Astrocyte (in vitro differentiated cells and primary cell): ENCODE measurements around the gene CREB5. TPM values are rescaled to one million over a fixed set of nuclear protein-coding genes. Genes with fewer than 3 reads are reported as not detected.

ENCODE experiments used
- DNase-seq: peaks from one replicate; pipeline ENCODE4 v3.0.0-alpha.2; 2010; ENCODE audit warnings: low read depth
- FAIRE-seq: peaks from 2 replicates; lab custom pipeline; 2011; peaks lifted over from hg19 to GRCh38; lab: Jason Lieb, UNC
- H2AFZ ChIP-seq: 2 replicates; pipeline ENCODE4 v1.6.0; 2012; ENCODE audit warnings: low read depth, low read length, inconsistent platforms
- H3K27ac ChIP-seq: 2 replicates; pipeline ENCODE4 v1.5.1; 2011; ENCODE audit warnings: low read depth, low read length, inconsistent platforms
- H3K27me3 ChIP-seq: 2 replicates; pipeline ENCODE4 v1.6.0; 2011; ENCODE audit warnings: low read length, inconsistent platforms; ENCODE audit not compliant: insufficient read depth
- H3K36me3 ChIP-seq: 2 replicates; pipeline ENCODE4 v1.5.1; 2011; ENCODE audit warnings: low read length, inconsistent platforms; ENCODE audit not compliant: insufficient read depth
- H3K4me1 ChIP-seq: 2 replicates; pipeline ENCODE4 v1.5.1; 2011; ENCODE audit warnings: low read length, inconsistent platforms; ENCODE audit not compliant: insufficient read depth
- H3K4me2 ChIP-seq: 2 replicates; pipeline ENCODE4 v1.6.0; 2012; ENCODE audit warnings: low read length, inconsistent platforms
- H3K4me3 ChIP-seq: 2 replicates; pipeline ENCODE4 v1.5.1; 2011; ENCODE audit warnings: low read depth, mild to moderate bottlenecking, low read length, inconsistent platforms; ENCODE audit not compliant: insufficient read depth
- H3K79me2 ChIP-seq: 2 replicates; pipeline ENCODE4 v1.6.0; 2012; ENCODE audit warnings: mild to moderate bottlenecking, low read length, inconsistent platforms; ENCODE audit not compliant: insufficient read depth
- H3K9ac ChIP-seq: 2 replicates; pipeline ENCODE4 v1.6.0; 2012; ENCODE audit warnings: mild to moderate bottlenecking, low read length, inconsistent platforms
- H3K9me3 ChIP-seq: 2 replicates; pipeline ENCODE4 v1.5.1; 2012; ENCODE audit warnings: low read depth, mild to moderate bottlenecking, low read length, inconsistent platforms; ENCODE audit not compliant: insufficient read depth
- H4K20me1 ChIP-seq: 2 replicates; pipeline ENCODE4 v1.6.0; 2012; ENCODE audit warnings: low read length, inconsistent platforms; ENCODE audit not compliant: insufficient read depth
- H3K27ac Mint-ChIP-seq: one replicate; pipeline ENCODE4 v1.8.0; 2021; ENCODE audit warnings: mild to moderate bottlenecking, mixed read lengths; ENCODE audit not compliant: unreplicated experiment
- H3K27me3 Mint-ChIP-seq: one replicate; pipeline ENCODE4 v1.8.0; 2021; ENCODE audit warnings: low read depth, mixed read lengths; ENCODE audit not compliant: unreplicated experiment
- H3K36me3 Mint-ChIP-seq: one replicate; pipeline ENCODE4 v1.8.0; 2021; ENCODE audit warnings: low read depth, mixed read lengths; ENCODE audit not compliant: unreplicated experiment
- H3K4me1 Mint-ChIP-seq: one replicate; pipeline ENCODE4 v1.8.0; 2021; ENCODE audit warnings: low read depth, mixed read lengths; ENCODE audit not compliant: unreplicated experiment
- H3K4me3 Mint-ChIP-seq: one replicate; pipeline ENCODE4 v1.8.0; 2021; ENCODE audit warnings: mild to moderate bottlenecking, moderate library complexity, mixed read lengths; ENCODE audit not compliant: unreplicated experiment
- H3K9me3 Mint-ChIP-seq: one replicate; pipeline ENCODE4 v1.8.0; 2021; ENCODE audit warnings: mild to moderate bottlenecking, mixed read lengths; ENCODE audit not compliant: unreplicated experiment
- EZH2 ChIP-seq: IDR thresholded peaks from 2 replicates; pipeline ENCODE4 v1.6.1; 2012; ENCODE audit warnings: mild to moderate bottlenecking, low read length, inconsistent platforms; ENCODE audit not compliant: insufficient read depth
- total RNA-seq: library from RNA; stranded (reverse); gene quantifications from 2 replicates; pipeline ENCODE4 v1.2.1, GENCODE V29; 2021
- TF ChIP-seq, protein P1 (sequence below): IDR thresholded peaks from 2 replicates; pipeline ENCODE4 v1.5.1; 2011; ENCODE audit warnings: low read depth, mild to moderate bottlenecking, inconsistent platforms, low read length, moderate library complexity; ENCODE audit not compliant: insufficient read depth

The CREB5 gene
- total RNA-seq, 1 donor from 2014 or later, result 25.4 TPM

DNA sequence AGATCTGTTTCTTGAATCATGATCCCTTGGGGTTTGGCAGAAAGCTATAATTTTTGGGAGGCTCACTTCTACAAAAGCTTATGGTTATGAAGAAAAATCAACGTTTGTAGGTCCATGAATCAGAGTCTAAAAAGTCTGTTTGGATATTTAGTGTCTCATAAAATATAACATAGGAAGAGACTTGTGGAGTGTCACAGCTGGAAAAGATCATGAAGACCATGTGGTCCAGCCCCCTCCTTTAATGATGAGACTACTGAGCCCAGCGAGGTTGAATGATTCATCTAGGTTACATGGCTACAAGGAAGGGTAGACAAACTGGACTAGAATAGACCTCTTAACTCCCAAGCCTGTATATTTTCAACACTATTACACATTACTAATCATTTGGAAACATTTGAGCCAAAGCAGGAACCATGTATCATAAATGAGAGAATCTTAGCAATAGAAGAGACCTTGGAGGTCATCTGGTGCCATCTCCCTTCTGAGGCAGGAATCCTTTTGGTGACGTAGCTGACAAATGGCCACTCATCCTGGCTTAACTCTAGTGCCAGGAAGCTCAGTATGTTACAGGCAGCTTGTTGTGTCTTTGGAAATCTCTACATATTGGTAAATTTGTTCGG is 152.5 kb downstream of the CREB5 start:
- H3K27me3 ChIP-seq, result peaks cover 5% of the 10 kb centered on the region
- Mint-ChIP-seq H3K4me1 (no peaks in the 10 kb centered on the region), H3K27ac (no peak overlapping the region), H3K36me3 (peaks cover 4% of the 10 kb centered on the region), H3K4me3 (no peak overlapping the region), H3K27me3 (no peaks in the 10 kb centered on the region), H3K9me3 (peaks cover 7% of the 10 kb centered on the region)
- no peaks in the 10 kb centered on the region for H3K9me3 ChIP-seq
- DNase-seq (no peak), FAIRE-seq (no peak)
- H4K20me1 ChIP-seq, result no peaks in the 10 kb centered on the region
- no peak overlapping the region for H3K9ac ChIP-seq
- no peak overlapping the region for H3K4me3 ChIP-seq
- no peaks in the 10 kb centered on the region for H3K79me2 ChIP-seq
- TF ChIP-seq EZH2, result no peak
- TF ChIP-seq, protein P1, sequence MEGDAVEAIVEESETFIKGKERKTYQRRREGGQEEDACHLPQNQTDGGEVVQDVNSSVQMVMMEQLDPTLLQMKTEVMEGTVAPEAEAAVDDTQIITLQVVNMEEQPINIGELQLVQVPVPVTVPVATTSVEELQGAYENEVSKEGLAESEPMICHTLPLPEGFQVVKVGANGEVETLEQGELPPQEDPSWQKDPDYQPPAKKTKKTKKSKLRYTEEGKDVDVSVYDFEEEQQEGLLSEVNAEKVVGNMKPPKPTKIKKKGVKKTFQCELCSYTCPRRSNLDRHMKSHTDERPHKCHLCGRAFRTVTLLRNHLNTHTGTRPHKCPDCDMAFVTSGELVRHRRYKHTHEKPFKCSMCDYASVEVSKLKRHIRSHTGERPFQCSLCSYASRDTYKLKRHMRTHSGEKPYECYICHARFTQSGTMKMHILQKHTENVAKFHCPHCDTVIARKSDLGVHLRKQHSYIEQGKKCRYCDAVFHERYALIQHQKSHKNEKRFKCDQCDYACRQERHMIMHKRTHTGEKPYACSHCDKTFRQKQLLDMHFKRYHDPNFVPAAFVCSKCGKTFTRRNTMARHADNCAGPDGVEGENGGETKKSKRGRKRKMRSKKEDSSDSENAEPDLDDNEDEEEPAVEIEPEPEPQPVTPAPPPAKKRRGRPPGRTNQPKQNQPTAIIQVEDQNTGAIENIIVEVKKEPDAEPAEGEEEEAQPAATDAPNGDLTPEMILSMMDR, result no peak
- no peaks in the 10 kb centered on the region for H3K4me1 ChIP-seq
- no peak overlapping the region for H2AFZ ChIP-seq
- no peaks in the 10 kb centered on the region for H3K36me3 ChIP-seq
- H3K27ac ChIP-seq, result no peak overlapping the region
- H3K4me2 ChIP-seq, result no peak overlapping the region

DNA sequence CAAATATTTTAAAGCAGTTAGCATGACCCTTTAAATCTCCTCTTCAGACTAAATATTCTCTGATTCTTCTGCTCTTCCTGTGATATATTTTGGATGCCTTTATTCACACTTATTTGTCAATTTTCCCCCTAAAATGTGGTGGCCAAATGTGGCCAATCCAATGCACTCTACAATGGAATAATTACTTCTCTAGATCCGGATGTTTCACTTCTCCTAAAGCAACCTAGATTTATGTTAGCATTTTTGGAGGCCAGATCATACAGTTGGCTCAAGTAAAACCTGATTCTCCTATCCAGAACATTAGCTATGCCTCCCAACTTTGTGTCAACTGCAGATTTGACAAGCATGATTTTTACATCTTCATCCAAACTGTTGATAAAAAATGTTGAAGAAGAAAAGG is 153.7 kb downstream of the CREB5 start:
- H3K4me3 Mint-ChIP-seq, result no peak overlapping the region
- no peaks in the 10 kb centered on the region for H3K36me3 Mint-ChIP-seq
- FAIRE-seq, result no peak

More for the DNA sequence above, 153.7 kb downstream of the CREB5 start:
- Histone ChIP-seq H3K4me1 (peaks cover 4% of the 10 kb centered on the region), H3K36me3 (no peaks in the 10 kb centered on the region), H4K20me1 (no peaks in the 10 kb centered on the region), H3K9ac (no peak overlapping the region), H2AFZ (no peak overlapping the region), H3K9me3 (no peaks in the 10 kb centered on the region), H3K4me2 (no peak overlapping the region), H3K79me2 (no peaks in the 10 kb centered on the region), H3K27me3 (peaks cover 5% of the 10 kb centered on the region), H3K27ac (no peak overlapping the region), H3K4me3 (no peak overlapping the region)
- no peak for DNase-seq
- TF ChIP-seq EZH2, result no peak
- TF ChIP-seq, protein P1, result no peak
- H3K9me3 Mint-ChIP-seq, result peaks cover 2% of the 10 kb centered on the region
- no peak overlapping the region for H3K27ac Mint-ChIP-seq
- H3K4me1 Mint-ChIP-seq, result peaks cover 5% of the 10 kb centered on the region
- no peaks in the 10 kb centered on the region for H3K27me3 Mint-ChIP-seq
